Activated CD8-positive, alpha-beta T cell treated with anti-CD3 and anti-CD28 coated beads for 36 hours (primary cell): ENCODE data around the gene SMAD5. TPM values are rescaled to one million over a fixed set of nuclear protein-coding genes. Genes with fewer than 3 reads are reported as not detected.

Experiments used
- ATAC-seq: fragments of 200-7000 bp; cut with Tn5 transposase; one replicate; pipeline ENCODE4 v1.10.0; 2021; ENCODE audit warnings: mild to moderate bottlenecking, moderate library complexity
- CTCF ChIA-PET: fragments of 350-600 bp; sonication (Branson Sonifier 250); formaldehyde crosslinking; loops from one replicate; lab custom pipeline; 2021; ENCODE audit warnings: antibody characterized with exemption; lab: Charles Lee
- POLR2A ChIA-PET: fragments of 350-600 bp; sonication (Branson Sonifier 250); formaldehyde crosslinking; loops from one replicate; lab custom pipeline; 2021; ENCODE audit warnings: antibody characterized with exemption; lab: Charles Lee
- DNase-seq: peaks from one replicate; pipeline ENCODE4 v3.0.0-alpha.2; 2020
- H3K27ac Mint-ChIP-seq: one replicate; pipeline ENCODE4 v1.8.0; 2021; ENCODE audit warnings: mild to moderate bottlenecking, mixed read lengths
- H3K27me3 Mint-ChIP-seq: one replicate; pipeline ENCODE4 v1.8.0; 2021; ENCODE audit warnings: mixed read lengths
- H3K36me3 Mint-ChIP-seq: one replicate; pipeline ENCODE4 v1.8.0; 2021; ENCODE audit warnings: low read depth, mixed read lengths
- H3K4me1 Mint-ChIP-seq: one replicate; pipeline ENCODE4 v1.8.0; 2021; ENCODE audit warnings: low read depth, mixed read lengths
- H3K4me3 Mint-ChIP-seq: one replicate; pipeline ENCODE4 v1.8.0; 2021; ENCODE audit warnings: mild to moderate bottlenecking, moderate library complexity, mixed read lengths
- H3K9me3 Mint-ChIP-seq: one replicate; pipeline ENCODE4 v1.8.0; 2021; ENCODE audit warnings: mixed read lengths
- CTCF ChIP-seq: fragments of 200-600 bp; IDR thresholded peaks from one replicate; pipeline ENCODE4 v1.8.0; 2022; ENCODE audit warnings: antibody characterized with exemption, mild to moderate bottlenecking
- intact Hi-C: fragments of 100-400 bp; cut with micrococcal nuclease; formaldehyde crosslinking; loops from one replicate; pipeline ENCODE4 v1.10.0; 2022
- total RNA-seq, 2 experiments: library from RNA; stranded (reverse); gene quantifications; one replicate each; pipeline ENCODE4 v1.2.3, GENCODE V29; 2021

SMAD5 gene
- total RNA-seq, 2 experiments from 2014 or later: 12.4 to 12.5 TPM

DNA sequence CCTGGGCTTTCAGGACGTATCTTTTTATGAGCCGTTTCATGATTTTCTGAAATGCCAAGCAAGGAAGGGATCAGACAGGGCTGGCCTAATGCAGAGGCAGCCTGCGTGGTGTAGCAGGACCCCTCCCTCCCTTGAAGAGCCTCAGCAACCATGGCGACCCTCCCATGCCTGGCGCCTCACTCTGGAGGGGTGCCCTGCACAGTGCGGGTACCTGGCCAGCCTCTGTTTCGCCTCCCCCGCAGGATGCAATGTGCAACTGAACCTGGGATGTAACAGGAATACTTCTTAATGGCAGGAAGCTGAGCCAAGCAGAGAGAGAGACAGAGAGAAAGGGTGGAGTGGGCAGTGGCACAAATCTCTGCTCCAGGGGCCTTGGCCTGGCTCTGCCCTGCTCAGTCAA lies 83.6 kb downstream of the SMAD5 start:
- Mint-ChIP-seq H3K4me3 (no peak overlapping the region), H3K9me3 (peaks cover 4% of the 10 kb centered on the region), H3K36me3 (no peaks in the 10 kb centered on the region), H3K27me3 (peaks cover 12% of the 10 kb centered on the region), H3K4me1 (no peaks in the 10 kb centered on the region), H3K27ac (no peak overlapping the region)
- TF ChIP-seq CTCF: no peak
- ATAC-seq (no peak), DNase-seq (no peak)
- intact Hi-C loops: no loop called here
- POLR2A ChIA-PET: no interaction called here
- CTCF ChIA-PET: no interaction called here

DNA sequence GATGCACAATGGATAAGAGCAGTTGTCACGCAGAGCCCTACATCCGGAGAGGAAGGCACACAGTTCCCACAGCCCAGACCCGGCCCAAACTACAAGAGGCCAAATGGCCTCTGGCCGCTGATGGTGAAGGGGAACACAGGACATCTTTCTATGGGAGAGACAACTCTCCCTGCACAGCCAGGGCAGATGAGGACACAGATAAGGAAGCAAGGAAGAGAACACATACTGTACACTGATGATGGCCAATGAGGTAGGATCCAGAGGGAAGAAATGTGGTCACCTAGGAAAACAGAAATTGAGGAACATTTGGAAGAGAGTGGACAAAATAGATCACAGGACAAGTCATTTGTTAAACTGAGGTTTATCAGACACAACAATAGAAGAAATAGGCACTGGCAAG lies 88.7 kb downstream of the SMAD5 start:
- no peak overlapping the region for H3K4me3 Mint-ChIP-seq
- intact Hi-C loops: no loop called here
- ChIA-PET CTCF (no interaction called here), POLR2A (no interaction called here)
- ATAC-seq (no peak), DNase-seq (no peak)
- no peak overlapping the region for H3K27ac Mint-ChIP-seq
- no peak for TF ChIP-seq CTCF
- no peaks in the 10 kb centered on the region for H3K27me3 Mint-ChIP-seq
- H3K9me3 Mint-ChIP-seq: peaks cover 4% of the 10 kb centered on the region
- H3K4me1 Mint-ChIP-seq: no peaks in the 10 kb centered on the region
- no peaks in the 10 kb centered on the region for H3K36me3 Mint-ChIP-seq

DNA sequence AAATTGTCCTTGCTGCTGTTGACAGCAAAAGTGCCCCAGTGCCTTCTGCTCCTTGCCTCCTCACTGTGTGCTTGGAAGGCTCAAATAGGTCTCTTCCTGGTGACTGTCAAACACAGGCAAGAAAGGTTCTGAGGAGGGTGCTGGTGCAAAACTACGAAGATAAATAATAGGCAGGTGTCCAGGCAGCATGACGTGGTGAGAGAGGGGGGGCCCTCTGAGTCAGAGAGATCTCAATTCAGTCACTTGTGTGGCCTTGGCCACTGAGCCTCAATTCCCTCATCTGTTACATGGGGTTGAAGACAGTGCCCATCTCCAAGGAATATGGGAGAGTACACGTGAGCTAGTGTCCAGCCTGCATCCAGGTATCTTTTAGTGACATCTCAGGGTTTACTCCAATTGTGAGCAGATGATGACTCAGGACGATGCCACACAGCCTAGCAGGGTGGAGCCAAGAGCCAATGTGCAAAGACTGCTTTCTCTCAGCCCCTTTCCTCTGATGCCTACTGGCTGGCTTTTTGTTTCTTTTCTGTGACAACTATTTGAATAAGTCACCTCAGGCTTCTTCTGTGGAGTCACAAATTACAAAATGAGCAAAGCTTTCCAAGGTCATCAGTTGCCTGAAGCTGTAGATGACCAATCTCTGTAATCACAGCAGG lies 90.1 kb downstream of the SMAD5 start:
- Mint-ChIP-seq H3K27ac (no peak overlapping the region), H3K36me3 (no peaks in the 10 kb centered on the region), H3K4me1 (no peaks in the 10 kb centered on the region), H3K4me3 (no peak overlapping the region), H3K9me3 (peaks cover 4% of the 10 kb centered on the region), H3K27me3 (no peaks in the 10 kb centered on the region)
- POLR2A ChIA-PET: no interaction called here
- CTCF ChIA-PET: interaction anchor here (1.3 kb wide), 1 partner anchor 11 kb away, joined by 4 read pairs; no protein-coding TSS in a partner anchor
- ATAC-seq (no peak), DNase-seq (no peak)
- intact Hi-C loops: no loop called here
- TF ChIP-seq CTCF: no peak

DNA sequence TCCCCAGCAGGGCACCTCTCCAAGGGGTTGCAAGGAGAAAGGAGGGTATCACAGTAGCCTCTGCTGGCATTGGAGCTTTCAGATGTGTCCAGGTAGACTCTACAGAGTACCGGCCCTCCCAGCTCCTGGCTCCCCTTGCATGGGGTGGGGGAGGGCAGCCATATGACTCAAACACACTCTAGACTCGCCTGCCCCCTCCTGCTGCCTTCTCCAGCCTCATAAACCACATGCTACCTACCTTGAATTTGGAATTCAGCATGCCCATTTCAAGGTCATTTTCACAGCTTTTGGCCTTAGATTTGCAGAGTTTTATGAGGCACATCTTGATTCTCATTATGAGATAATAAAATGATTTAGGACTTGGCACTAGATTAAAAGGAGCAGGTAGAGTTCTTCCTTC lies 93.2 kb downstream of the SMAD5 start:
- H3K9me3 Mint-ChIP-seq: no peaks in the 10 kb centered on the region
- intact Hi-C loops: no loop called here
- no peak overlapping the region for H3K27ac Mint-ChIP-seq
- H3K4me1 Mint-ChIP-seq: no peaks in the 10 kb centered on the region
- no peak for ATAC-seq
- ChIA-PET CTCF (no interaction called here), POLR2A (no interaction called here)
- peaks cover 6% of the 10 kb centered on the region for H3K27me3 Mint-ChIP-seq
- no peak for DNase-seq
- H3K36me3 Mint-ChIP-seq: no peaks in the 10 kb centered on the region
- no peak overlapping the region for H3K4me3 Mint-ChIP-seq
- no peak for TF ChIP-seq CTCF

DNA sequence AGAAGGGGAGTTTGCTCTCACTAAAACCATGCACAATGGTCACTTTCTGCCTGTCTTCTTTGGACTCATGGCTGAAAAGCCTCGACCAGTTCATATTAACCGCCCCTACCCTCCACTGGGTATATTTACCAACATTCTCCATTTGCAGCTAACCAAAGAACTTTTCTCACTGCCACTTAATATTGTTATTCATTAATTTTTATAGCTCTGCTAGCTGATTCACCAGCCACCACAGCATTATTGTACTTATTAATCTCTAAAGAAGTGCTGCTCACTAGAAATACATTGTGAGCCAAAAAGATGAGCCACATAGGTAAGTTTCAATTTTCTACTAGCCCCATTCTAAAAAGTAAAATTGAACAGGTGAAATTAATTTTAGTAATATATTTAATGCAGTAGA lies 93.8 kb downstream of the SMAD5 start:
- Mint-ChIP-seq H3K27me3 (peaks cover 6% of the 10 kb centered on the region), H3K4me3 (no peak overlapping the region), H3K27ac (no peak overlapping the region), H3K36me3 (no peaks in the 10 kb centered on the region), H3K9me3 (no peaks in the 10 kb centered on the region), H3K4me1 (no peaks in the 10 kb centered on the region)
- no peak for DNase-seq
- no peak for ATAC-seq
- intact Hi-C loops: no loop called here
- CTCF ChIA-PET: no interaction called here
- no peak for TF ChIP-seq CTCF
- POLR2A ChIA-PET: no interaction called here
